Measurements from ENCODE around the gene NLRP6.
"Not testable (repeated sequence)": the region's sequence is repeated elsewhere in the genome, so short reads cannot be mapped to it uniquely, and the experiment has no call there.

DNA sequence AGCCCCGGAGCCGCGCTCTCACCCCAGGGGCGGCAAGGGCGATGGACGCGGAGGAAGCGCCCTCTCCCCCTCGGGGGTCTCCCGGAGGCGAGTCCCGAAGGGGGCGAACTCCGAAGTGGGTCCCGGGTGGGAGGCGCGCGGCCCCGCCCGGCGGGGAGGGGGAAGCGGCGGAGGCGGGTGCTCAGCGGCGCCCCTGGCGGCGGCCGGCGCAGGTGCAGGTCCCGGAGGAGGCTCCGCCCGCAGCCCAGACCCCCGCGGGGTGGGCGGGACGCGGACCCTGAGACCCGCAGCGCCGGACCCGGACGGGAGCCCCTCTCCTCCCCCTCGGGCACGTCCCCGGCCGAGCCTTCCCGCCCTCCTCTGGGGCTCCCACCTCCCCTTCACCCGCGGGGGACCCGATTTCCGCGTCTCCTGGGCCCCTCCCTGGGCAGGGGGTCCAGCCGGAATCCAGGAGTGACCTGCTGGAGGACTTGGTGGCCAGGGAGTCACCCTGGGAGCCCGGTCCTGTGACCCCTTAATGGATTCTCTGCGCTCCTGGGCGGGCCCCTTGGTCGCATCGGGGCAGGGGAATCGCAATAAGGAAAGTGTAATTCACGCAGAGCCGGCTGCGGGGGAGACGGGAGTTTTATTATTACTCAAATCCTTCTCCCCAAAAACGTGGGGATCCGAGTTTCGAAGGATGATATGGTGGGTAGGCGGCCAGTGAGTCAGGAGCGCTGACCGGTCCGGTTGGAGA, 33.0 kb downstream of the NLRP6 start:
- TF ChIP-seq, protein P1, sequence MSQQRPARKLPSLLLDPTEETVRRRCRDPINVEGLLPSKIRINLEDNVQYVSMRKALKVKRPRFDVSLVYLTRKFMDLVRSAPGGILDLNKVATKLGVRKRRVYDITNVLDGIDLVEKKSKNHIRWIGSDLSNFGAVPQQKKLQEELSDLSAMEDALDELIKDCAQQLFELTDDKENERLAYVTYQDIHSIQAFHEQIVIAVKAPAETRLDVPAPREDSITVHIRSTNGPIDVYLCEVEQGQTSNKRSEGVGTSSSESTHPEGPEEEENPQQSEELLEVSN (IDR thresholded peaks at IDR 0.05; ENCODE audit: borderline replicate concordance, low read depth): not testable (repeated sequence)
- TF ChIP-seq, protein P2, sequence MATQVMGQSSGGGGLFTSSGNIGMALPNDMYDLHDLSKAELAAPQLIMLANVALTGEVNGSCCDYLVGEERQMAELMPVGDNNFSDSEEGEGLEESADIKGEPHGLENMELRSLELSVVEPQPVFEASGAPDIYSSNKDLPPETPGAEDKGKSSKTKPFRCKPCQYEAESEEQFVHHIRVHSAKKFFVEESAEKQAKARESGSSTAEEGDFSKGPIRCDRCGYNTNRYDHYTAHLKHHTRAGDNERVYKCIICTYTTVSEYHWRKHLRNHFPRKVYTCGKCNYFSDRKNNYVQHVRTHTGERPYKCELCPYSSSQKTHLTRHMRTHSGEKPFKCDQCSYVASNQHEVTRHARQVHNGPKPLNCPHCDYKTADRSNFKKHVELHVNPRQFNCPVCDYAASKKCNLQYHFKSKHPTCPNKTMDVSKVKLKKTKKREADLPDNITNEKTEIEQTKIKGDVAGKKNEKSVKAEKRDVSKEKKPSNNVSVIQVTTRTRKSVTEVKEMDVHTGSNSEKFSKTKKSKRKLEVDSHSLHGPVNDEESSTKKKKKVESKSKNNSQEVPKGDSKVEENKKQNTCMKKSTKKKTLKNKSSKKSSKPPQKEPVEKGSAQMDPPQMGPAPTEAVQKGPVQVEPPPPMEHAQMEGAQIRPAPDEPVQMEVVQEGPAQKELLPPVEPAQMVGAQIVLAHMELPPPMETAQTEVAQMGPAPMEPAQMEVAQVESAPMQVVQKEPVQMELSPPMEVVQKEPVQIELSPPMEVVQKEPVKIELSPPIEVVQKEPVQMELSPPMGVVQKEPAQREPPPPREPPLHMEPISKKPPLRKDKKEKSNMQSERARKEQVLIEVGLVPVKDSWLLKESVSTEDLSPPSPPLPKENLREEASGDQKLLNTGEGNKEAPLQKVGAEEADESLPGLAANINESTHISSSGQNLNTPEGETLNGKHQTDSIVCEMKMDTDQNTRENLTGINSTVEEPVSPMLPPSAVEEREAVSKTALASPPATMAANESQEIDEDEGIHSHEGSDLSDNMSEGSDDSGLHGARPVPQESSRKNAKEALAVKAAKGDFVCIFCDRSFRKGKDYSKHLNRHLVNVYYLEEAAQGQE (IDR thresholded peaks at IDR 0.05): not testable (repeated sequence)
- TF ChIP-seq, protein P3, sequence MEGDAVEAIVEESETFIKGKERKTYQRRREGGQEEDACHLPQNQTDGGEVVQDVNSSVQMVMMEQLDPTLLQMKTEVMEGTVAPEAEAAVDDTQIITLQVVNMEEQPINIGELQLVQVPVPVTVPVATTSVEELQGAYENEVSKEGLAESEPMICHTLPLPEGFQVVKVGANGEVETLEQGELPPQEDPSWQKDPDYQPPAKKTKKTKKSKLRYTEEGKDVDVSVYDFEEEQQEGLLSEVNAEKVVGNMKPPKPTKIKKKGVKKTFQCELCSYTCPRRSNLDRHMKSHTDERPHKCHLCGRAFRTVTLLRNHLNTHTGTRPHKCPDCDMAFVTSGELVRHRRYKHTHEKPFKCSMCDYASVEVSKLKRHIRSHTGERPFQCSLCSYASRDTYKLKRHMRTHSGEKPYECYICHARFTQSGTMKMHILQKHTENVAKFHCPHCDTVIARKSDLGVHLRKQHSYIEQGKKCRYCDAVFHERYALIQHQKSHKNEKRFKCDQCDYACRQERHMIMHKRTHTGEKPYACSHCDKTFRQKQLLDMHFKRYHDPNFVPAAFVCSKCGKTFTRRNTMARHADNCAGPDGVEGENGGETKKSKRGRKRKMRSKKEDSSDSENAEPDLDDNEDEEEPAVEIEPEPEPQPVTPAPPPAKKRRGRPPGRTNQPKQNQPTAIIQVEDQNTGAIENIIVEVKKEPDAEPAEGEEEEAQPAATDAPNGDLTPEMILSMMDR (IDR thresholded peaks at IDR 0.05): not testable (repeated sequence)

All from A549 (cell line).